Panc1 (cell line): ENCODE measurements around the gene ISYNA1. TPM values are rescaled to one million over a fixed set of nuclear protein-coding genes. Genes with fewer than 3 reads are reported as not detected.

ENCODE experiments used
- ATAC-seq: fragments of 200-7000 bp; cut with Tn5 transposase; 2 replicates; pipeline ENCODE4 v1.9.1; 2020; ENCODE audit warnings: mild to moderate bottlenecking, moderate library complexity
- BruUV-seq: library from RNA; stranded (reverse); fragments of 400-500 nt; replicated peaks from 2 replicates; lab custom pipeline; 2021; lab: Mats Ljungman, UMichigan
- CTCF ChIA-PET: fragments of 300-600 bp; sonication (Branson Sonifier 250); formaldehyde crosslinking; loops from one replicate; lab custom pipeline; 2022; ENCODE audit warnings: antibody characterized with exemption; lab: Charles Lee
- POLR2A ChIA-PET: fragments of 300-600 bp; sonication (Branson Sonifier 250); formaldehyde crosslinking; loops from one replicate; lab custom pipeline; 2022; ENCODE audit warnings: antibody characterized with exemption; lab: Charles Lee
- DNase-seq: peaks from one replicate; pipeline ENCODE4 v3.0.0-alpha.2; 2010; ENCODE audit warnings: low read depth, low spot score
- H3K27ac ChIP-seq: 2 replicates; pipeline ENCODE4 v1.5.1; 2011; ENCODE audit warnings: mild to moderate bottlenecking, low read length, inconsistent platforms
- H3K27me3 ChIP-seq: fragments of 200-500 bp; sonication (Bioruptor generic); 2 replicates; pipeline ENCODE4 v1.6.0; 2014; ENCODE audit warnings: low read length, inconsistent platforms; ENCODE audit not compliant: control insufficient read depth, insufficient read depth
- H3K36me3 ChIP-seq: fragments of 200-500 bp; sonication (Bioruptor generic); 2 replicates; pipeline ENCODE4 v1.5.1; 2014; ENCODE audit warnings: inconsistent platforms, mild to moderate bottlenecking, low read length, moderate library complexity; ENCODE audit not compliant: control insufficient read depth, insufficient read depth
- H3K4me1 ChIP-seq: 2 replicates; pipeline ENCODE4 v1.5.1; 2011; ENCODE audit warnings: inconsistent platforms, mild to moderate bottlenecking, low read length, moderate library complexity; ENCODE audit not compliant: control insufficient read depth, insufficient read depth
- H3K4me3 ChIP-seq, 2 experiments: 2 replicates each; pipeline ENCODE4 v1.5.1; 2011 to 2012; ENCODE audit warnings: low read depth in 2 of 2, low read length in 2 of 2, mild to moderate bottlenecking in 2 of 2, inconsistent platforms in 1 of 2, moderate library complexity in 1 of 2
- H3K9me3 ChIP-seq: fragments of 200-500 bp; sonication (Bioruptor generic); 2 replicates; pipeline ENCODE4 v1.5.1; 2014; ENCODE audit warnings: low read depth, mild to moderate bottlenecking, inconsistent platforms, low read length, moderate library complexity; ENCODE audit not compliant: control insufficient read depth, insufficient read depth
- CTCF ChIP-seq: fragments of 450-650 bp; IDR thresholded peaks from 2 replicates; pipeline ENCODE4 v1.5.1; 2017; ENCODE audit warnings: mild to moderate bottlenecking
- POLR2AphosphoS5 ChIP-seq: IDR thresholded peaks from 2 replicates; pipeline ENCODE4 v1.6.1; 2012; ENCODE audit warnings: mild to moderate bottlenecking, low read depth, low read length, moderate library complexity
- SIN3A ChIP-seq: IDR thresholded peaks from 2 replicates; pipeline ENCODE4 v1.6.1; 2012; ENCODE audit warnings: low read depth, mild to moderate bottlenecking, low read length, moderate library complexity, borderline replicate concordance; ENCODE audit not compliant: insufficient read depth
- TCF7L2 ChIP-seq: IDR thresholded peaks from 2 replicates; pipeline ENCODE4 v1.6.1; 2011; ENCODE audit warnings: mild to moderate bottlenecking, low read depth, low read length, inconsistent platforms
- in situ Hi-C: cut with HindIII; loops from 2 replicates; pipeline ENCODE4 v1.10.0; 2016; ENCODE audit warnings: low sequenced_read_pairs, low pct_unique_long_range_greater_than_20kb
- intact Hi-C: fragments of 100-400 bp; cut with micrococcal nuclease; formaldehyde crosslinking; loops from one replicate; pipeline ENCODE4 v1.10.0; 2022; ENCODE audit not compliant: unreplicated experiment
- total RNA-seq: library from RNA; stranded (reverse); gene quantifications from one replicate; pipeline ENCODE4 v1.2.1, GENCODE V29; 2021; ENCODE audit not compliant: unreplicated experiment
- TF ChIP-seq, protein P1 (sequence below), 2 experiments: IDR thresholded peaks; 2 replicates each; pipeline ENCODE4 v1.6.1; 2011 to 2012; ENCODE audit warnings: low read depth in 2 of 2, control low read depth in 1 of 2, low read length in 1 of 2, mild to moderate bottlenecking in 1 of 2, moderate library complexity in 1 of 2; ENCODE audit not compliant: insufficient read depth in 1 of 2

ISYNA1 gene
- total RNA-seq, 1 experiment from 2014 or later = 351 TPM

DNA sequence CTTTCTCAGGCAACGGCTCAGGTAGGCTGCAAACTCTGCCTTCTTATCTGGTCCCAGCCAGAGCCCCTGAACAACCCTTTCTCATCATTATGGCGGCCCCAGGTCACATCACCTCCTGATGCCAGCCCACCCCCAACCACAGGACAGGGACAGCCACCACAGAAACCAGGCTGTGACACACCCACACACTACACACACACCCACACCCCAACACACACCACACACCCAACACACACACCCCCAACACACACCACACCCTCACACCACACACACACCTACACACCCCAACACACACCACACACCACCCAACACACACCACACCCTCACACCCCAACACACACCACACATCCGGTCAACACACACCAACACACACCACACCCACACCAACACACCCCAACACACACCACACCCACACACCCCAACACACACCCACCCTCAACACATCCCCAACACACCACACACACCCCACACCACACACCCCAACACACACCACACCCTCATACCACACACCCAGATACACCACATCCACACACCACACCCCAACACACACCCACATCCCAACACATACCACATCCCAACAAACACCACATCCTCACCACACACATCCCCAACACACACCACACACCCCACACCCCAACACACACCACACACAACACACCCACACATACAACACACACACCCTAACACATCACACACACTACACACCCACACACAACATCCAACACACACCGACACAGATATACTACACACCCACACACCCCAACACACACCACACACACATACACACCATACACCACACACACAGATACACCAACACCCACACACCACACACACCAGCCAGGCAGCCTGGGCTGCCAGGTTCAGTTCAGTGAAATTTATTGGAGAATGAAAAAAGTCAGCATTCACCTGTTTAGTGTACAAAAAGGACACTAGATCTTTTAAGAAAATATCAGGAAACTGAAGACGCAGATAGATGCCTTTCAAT, 4.2 kb upstream of the ISYNA1 start:
- Histone ChIP-seq H3K27ac (no peak overlapping the region; the same call in 1 of the 2 replicates), H3K27me3 (no peaks in the 10 kb centered on the region), H3K4me3 (no peak overlapping the region), H3K9me3 (no peaks in the 10 kb centered on the region), H3K36me3 (no peaks in the 10 kb centered on the region), H3K4me1 (peaks cover 31% of the 10 kb centered on the region)
- DNase-seq = no peak
- intact Hi-C loops = no loop called here
- BruUV-seq = no TSS peak
- TF ChIP-seq TCF7L2 (no peak), POLR2AphosphoS5 (no peak), SIN3A (no peak), CTCF (no peak)
- TF ChIP-seq, protein P1, sequence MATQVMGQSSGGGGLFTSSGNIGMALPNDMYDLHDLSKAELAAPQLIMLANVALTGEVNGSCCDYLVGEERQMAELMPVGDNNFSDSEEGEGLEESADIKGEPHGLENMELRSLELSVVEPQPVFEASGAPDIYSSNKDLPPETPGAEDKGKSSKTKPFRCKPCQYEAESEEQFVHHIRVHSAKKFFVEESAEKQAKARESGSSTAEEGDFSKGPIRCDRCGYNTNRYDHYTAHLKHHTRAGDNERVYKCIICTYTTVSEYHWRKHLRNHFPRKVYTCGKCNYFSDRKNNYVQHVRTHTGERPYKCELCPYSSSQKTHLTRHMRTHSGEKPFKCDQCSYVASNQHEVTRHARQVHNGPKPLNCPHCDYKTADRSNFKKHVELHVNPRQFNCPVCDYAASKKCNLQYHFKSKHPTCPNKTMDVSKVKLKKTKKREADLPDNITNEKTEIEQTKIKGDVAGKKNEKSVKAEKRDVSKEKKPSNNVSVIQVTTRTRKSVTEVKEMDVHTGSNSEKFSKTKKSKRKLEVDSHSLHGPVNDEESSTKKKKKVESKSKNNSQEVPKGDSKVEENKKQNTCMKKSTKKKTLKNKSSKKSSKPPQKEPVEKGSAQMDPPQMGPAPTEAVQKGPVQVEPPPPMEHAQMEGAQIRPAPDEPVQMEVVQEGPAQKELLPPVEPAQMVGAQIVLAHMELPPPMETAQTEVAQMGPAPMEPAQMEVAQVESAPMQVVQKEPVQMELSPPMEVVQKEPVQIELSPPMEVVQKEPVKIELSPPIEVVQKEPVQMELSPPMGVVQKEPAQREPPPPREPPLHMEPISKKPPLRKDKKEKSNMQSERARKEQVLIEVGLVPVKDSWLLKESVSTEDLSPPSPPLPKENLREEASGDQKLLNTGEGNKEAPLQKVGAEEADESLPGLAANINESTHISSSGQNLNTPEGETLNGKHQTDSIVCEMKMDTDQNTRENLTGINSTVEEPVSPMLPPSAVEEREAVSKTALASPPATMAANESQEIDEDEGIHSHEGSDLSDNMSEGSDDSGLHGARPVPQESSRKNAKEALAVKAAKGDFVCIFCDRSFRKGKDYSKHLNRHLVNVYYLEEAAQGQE (IDR thresholded peaks at IDR 0.05; ENCODE audit: insufficient read depth in 1 of 2, low read depth in 2 of 2, low read length in 1 of 2) = no peak
- ATAC-seq = no peak
- in situ Hi-C loops = no loop called here
- ChIA-PET POLR2A (no interaction called here), CTCF (no interaction called here)

- Histone ChIP-seq H3K27ac (peak overlapping the region; percentile 88; the same call in 1 of the 2 replicates), H3K4me1 (peaks cover 31% of the 10 kb centered on the region), H3K27me3 (no peaks in the 10 kb centered on the region), H3K36me3 (no peaks in the 10 kb centered on the region), H3K9me3 (no peaks in the 10 kb centered on the region), H3K4me3 (no peak overlapping the region)
- ChIA-PET POLR2A (interaction anchor here (0.6 kb wide), 3 partner anchors 12 to 709 kb away, joined by 3 to 12 read pairs (median 8); no protein-coding TSS in a partner anchor), CTCF (no interaction called here)
- TF ChIP-seq POLR2AphosphoS5 = no peak; the same call in 1 of the 2 replicates
- TF ChIP-seq, protein P1 (IDR thresholded peaks at IDR 0.05; ENCODE audit: insufficient read depth in 1 of 2, low read depth in 2 of 2, low read length in 1 of 2) = no peak
- no peak for TF ChIP-seq TCF7L2
- TF ChIP-seq CTCF = no peak
- no peak for TF ChIP-seq SIN3A
- DNase-seq = no peak
- ATAC-seq = peak; percentile 2; the same call in 1 of the 2 replicates
- intact Hi-C loops = no loop called here
- BruUV-seq = no TSS peak
- in situ Hi-C loops = no loop called here
These were observed 3.2 kb upstream of the ISYNA1 start for GRCh38 chr19:18440936-18441803.
